Measurements from ENCODE around the gene SMG7.

SMG7 gene

GRCh38 chr1:183487674-183488442 is 15.6 kb downstream of the SMG7 start:
- TF ChIP-seq CTCF (IDR thresholded peaks at IDR 0.05; ENCODE audit: low read depth, low read length, missing control alignments), result no peak
- DNase-seq (ENCODE audit: low read depth), result no peak
- H3K4me3 ChIP-seq (ENCODE audit: low read depth, low read length), result no peak overlapping the region

GRCh38 chr1:183490932-183491331 is 18.6 kb downstream of the SMG7 start:
- DNase-seq (ENCODE audit: low read depth), result no peak
- TF ChIP-seq CTCF (IDR thresholded peaks at IDR 0.05; ENCODE audit: low read depth, low read length, missing control alignments), result no peak
- no peak overlapping the region for H3K4me3 ChIP-seq (ENCODE audit: low read depth, low read length)

- no peak overlapping the region for H3K4me3 ChIP-seq (ENCODE audit: low read depth, low read length)
- no peak for DNase-seq (ENCODE audit: low read depth)
- no peak for TF ChIP-seq CTCF (IDR thresholded peaks at IDR 0.05; ENCODE audit: low read depth, low read length, missing control alignments)
Measured at GRCh38 chr1:183493540-183494245, 21.4 kb downstream of the SMG7 start.

GRCh38 chr1:183495420-183495819 is 23.1 kb downstream of the SMG7 start:
- DNase-seq (ENCODE audit: low read depth), result no peak
- TF ChIP-seq CTCF (IDR thresholded peaks at IDR 0.05; ENCODE audit: low read depth, low read length, missing control alignments), result no peak
- no peak overlapping the region for H3K4me3 ChIP-seq (ENCODE audit: low read depth, low read length)

GRCh38 chr1:183497218-183497617 is 24.9 kb downstream of the SMG7 start:
- no peak overlapping the region for H3K4me3 ChIP-seq (ENCODE audit: low read depth, low read length)
- TF ChIP-seq CTCF (IDR thresholded peaks at IDR 0.05; ENCODE audit: low read depth, low read length, missing control alignments), result no peak
- DNase-seq (ENCODE audit: low read depth), result no peak

GRCh38 chr1:183498342-183498991 is 26.2 kb downstream of the SMG7 start:
- TF ChIP-seq CTCF (IDR thresholded peaks at IDR 0.05; ENCODE audit: low read depth, low read length, missing control alignments), result no peak
- H3K4me3 ChIP-seq (ENCODE audit: low read depth, low read length), result no peak overlapping the region
- DNase-seq (ENCODE audit: low read depth), result no peak

All from GM12864 (cell line).